Astrocyte of the spinal cord (primary cell): Measurements from ENCODE around the gene MMP28.

ENCODE experiments used
- DNase-seq: peaks from one replicate; pipeline ENCODE4 v3.0.0; 2011; ENCODE audit warnings: low read depth, low spot score
- H3K4me3 ChIP-seq: 2 replicates; pipeline ENCODE4 v1.5.1; 2011; ENCODE audit warnings: low read depth, mild to moderate bottlenecking, low read length, moderate library complexity
- in situ Hi-C: cut with HindIII; loops from 2 replicates; pipeline ENCODE4 v1.10.0; 2017; ENCODE audit warnings: low sequenced_read_pairs
- TF ChIP-seq, protein P1 (sequence below): IDR thresholded peaks from 2 replicates; pipeline ENCODE4 v1.5.1; 2012; ENCODE audit warnings: low read depth, mild to moderate bottlenecking, low read length, inconsistent platforms

The MMP28 gene

GRCh38 chr17:35748341-35748841 lies 47.0 kb downstream of the MMP28 start:
- TF ChIP-seq, protein P1, sequence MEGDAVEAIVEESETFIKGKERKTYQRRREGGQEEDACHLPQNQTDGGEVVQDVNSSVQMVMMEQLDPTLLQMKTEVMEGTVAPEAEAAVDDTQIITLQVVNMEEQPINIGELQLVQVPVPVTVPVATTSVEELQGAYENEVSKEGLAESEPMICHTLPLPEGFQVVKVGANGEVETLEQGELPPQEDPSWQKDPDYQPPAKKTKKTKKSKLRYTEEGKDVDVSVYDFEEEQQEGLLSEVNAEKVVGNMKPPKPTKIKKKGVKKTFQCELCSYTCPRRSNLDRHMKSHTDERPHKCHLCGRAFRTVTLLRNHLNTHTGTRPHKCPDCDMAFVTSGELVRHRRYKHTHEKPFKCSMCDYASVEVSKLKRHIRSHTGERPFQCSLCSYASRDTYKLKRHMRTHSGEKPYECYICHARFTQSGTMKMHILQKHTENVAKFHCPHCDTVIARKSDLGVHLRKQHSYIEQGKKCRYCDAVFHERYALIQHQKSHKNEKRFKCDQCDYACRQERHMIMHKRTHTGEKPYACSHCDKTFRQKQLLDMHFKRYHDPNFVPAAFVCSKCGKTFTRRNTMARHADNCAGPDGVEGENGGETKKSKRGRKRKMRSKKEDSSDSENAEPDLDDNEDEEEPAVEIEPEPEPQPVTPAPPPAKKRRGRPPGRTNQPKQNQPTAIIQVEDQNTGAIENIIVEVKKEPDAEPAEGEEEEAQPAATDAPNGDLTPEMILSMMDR = no peak
- in situ Hi-C loops = no loop called here

GRCh38 chr17:35747540-35748017 lies 47.9 kb downstream of the MMP28 start:
- TF ChIP-seq, protein P1 = peak; percentile 78
- in situ Hi-C loops = no loop called here
- DNase-seq = peak; percentile 68
- H3K4me3 ChIP-seq = no peak overlapping the region

More at GRCh38 chr17:35748341-35748841, 47.0 kb downstream of the MMP28 start:
- H3K4me3 ChIP-seq = no peak overlapping the region
- no peak for DNase-seq

GRCh38 chr17:35745749-35746320 lies 49.6 kb downstream of the MMP28 start:
- H3K4me3 ChIP-seq = no peak overlapping the region
- TF ChIP-seq, protein P1 = no peak
- DNase-seq = no peak
- in situ Hi-C loops = no loop called here

DNA sequence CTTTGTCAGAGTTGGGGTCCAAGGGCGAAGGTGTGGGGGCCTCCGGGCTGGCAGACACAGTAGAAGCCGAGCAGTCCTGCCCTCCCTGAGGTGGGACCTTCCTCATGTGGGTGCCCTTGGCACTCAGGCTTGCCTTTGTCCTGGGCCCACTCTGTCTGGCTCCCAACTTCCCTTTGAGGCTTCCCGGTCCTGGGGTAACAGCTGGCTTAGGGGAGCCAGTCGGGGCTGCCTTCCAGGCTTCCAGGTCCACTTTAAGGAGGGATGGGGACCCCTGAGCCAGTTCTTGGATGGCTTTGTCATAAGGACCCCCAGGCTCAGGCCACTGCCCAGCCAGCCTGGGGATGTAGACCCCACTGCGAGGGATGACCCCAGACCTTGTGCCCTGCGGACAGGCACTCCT lies 50.2 kb downstream of the MMP28 start:
- DNase-seq = no peak
- in situ Hi-C loops = no loop called here
- no peak overlapping the region for H3K4me3 ChIP-seq
- TF ChIP-seq, protein P1 = no peak

GRCh38 chr17:35744830-35745229 lies 50.6 kb downstream of the MMP28 start:
- TF ChIP-seq, protein P1 = no peak
- in situ Hi-C loops = no loop called here
- H3K4me3 ChIP-seq = no peak overlapping the region
- DNase-seq = no peak

DNA sequence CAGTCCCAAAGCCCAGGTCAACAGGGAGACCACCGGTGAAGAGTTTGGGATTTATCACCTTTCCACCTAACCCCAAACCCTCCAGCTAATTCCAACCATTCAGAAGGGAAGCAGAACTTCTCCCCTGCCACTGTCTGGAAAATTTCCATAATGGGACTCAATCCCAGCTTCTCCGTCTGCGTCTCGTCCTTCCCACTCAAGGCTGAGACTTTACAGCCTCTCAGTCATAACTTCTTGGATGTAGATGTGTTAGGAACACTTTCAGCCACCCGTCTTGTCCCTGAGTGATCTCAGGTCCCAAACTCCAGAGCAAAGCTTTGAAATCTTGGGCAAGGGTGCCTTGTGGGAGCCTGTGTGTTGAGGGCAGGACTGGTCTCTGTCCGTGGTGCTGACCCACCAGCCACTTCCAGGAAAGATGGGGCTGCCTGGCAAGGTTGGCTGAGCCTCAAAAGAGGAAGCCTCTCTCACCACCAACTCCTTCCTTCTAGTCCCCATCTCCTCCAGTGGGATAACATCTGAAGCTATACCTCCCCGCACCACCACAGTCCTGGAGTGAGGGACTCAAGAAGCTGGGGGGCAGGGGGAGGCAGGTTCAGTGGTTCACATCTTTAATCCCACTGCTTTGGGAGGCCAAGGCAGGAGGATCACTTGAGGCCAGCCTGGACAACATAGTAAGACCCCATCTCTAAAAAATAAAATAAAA lies 51.7 kb downstream of the MMP28 start:
- in situ Hi-C loops = no loop called here
- TF ChIP-seq, protein P1 = no peak
- no peak overlapping the region for H3K4me3 ChIP-seq
- peak; percentile 39 for DNase-seq
